ENCODE results near the gene ELAC1. TPM values are rescaled to one million over a fixed set of nuclear protein-coding genes. Genes with fewer than 3 reads are reported as not detected.

The ELAC1 gene
- total RNA-seq, 2 donors from 2014 or later: 7.0 to 11.3 TPM

DNA sequence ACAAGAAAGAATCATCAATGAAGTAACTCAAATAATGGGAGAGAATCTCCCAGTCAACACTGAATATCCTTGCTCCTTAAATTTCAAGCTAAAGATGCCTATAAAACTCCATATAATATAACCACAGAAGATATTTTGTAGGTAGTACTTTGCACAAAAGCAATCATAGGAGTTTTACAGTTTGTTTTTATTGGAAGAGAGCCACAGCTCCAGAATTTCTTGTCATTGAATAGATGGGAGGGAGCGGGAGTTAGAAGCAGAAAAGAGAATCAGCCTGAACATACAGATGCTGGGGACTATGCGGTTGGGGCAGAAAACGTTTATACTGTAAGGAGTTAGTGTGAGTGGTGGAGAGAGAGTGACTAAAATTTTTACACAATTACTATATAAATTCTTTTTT is 43.9 kb downstream of the ELAC1 start:
- intact Hi-C loops (cut with DNase I): no loop called here
- no peaks in the 10 kb centered on the region for H3K9me3 ChIP-seq
- no peaks in the 10 kb centered on the region for H3K4me1 ChIP-seq
- DNase-seq: no peak
- no peak overlapping the region for H3K27ac ChIP-seq
- H3K4me3 ChIP-seq: no peak overlapping the region
- H3K36me3 ChIP-seq: no peaks in the 10 kb centered on the region
- TF ChIP-seq, protein P1, sequence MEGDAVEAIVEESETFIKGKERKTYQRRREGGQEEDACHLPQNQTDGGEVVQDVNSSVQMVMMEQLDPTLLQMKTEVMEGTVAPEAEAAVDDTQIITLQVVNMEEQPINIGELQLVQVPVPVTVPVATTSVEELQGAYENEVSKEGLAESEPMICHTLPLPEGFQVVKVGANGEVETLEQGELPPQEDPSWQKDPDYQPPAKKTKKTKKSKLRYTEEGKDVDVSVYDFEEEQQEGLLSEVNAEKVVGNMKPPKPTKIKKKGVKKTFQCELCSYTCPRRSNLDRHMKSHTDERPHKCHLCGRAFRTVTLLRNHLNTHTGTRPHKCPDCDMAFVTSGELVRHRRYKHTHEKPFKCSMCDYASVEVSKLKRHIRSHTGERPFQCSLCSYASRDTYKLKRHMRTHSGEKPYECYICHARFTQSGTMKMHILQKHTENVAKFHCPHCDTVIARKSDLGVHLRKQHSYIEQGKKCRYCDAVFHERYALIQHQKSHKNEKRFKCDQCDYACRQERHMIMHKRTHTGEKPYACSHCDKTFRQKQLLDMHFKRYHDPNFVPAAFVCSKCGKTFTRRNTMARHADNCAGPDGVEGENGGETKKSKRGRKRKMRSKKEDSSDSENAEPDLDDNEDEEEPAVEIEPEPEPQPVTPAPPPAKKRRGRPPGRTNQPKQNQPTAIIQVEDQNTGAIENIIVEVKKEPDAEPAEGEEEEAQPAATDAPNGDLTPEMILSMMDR (IDR thresholded peaks at IDR 0.05): no peak
- H3K9ac ChIP-seq (ENCODE audit: low read depth in 2 of 2, low read length in 2 of 2): no peak overlapping the region
- H3K27me3 ChIP-seq: no peaks in the 10 kb centered on the region

DNA sequence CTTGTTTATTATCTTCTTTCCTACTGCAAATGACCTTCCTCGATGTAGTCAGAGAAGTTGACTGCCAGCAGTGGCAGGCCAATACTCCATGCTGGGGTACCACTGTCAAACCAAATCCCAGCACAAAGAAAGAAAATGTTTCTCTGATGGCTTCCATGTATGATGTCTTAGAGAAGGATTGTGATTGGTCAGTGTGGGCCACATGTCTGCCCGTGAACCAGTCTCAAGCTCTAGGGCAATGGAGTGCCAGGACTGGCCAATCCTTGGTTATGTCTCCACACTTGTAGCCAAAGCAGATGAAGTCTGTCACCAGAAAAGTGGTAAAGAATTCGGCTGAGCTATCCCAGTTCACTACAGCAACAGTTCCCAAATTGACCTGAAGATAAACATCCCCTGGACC is 44.6 kb downstream of the ELAC1 start:
- no peaks in the 10 kb centered on the region for H3K9me3 ChIP-seq
- no peaks in the 10 kb centered on the region for H3K27me3 ChIP-seq
- DNase-seq: no peak
- no peak overlapping the region for H3K27ac ChIP-seq
- no peaks in the 10 kb centered on the region for H3K36me3 ChIP-seq
- no peak overlapping the region for H3K9ac ChIP-seq (ENCODE audit: low read depth in 2 of 2, low read length in 2 of 2)
- no peak overlapping the region for H3K4me3 ChIP-seq
- TF ChIP-seq, protein P1 (IDR thresholded peaks at IDR 0.05): no peak
- intact Hi-C loops (cut with DNase I): no loop called here
- no peaks in the 10 kb centered on the region for H3K4me1 ChIP-seq

DNA sequence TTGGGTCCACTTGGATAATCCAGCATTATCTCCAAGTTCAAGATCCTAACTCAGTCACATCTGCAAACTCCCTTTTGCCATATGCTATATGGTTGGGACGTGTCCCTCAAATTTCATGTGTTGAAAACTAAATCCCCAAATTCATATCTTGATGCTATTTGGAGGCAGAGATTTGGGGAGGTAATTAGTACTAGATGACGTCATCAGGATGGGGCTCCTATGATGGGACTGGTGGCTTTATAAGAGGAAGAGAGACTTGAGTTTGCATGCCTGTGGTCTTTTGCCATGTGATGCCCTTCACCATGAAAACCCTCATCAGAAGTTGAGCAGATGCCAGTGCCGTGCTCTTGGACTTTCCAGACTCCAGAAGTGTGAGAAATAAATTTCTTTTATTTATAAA is 45.4 kb downstream of the ELAC1 start:
- Histone ChIP-seq H3K27ac (no peak overlapping the region), H3K36me3 (no peaks in the 10 kb centered on the region), H3K9me3 (no peaks in the 10 kb centered on the region), H3K27me3 (no peaks in the 10 kb centered on the region), H3K4me3 (no peak overlapping the region), H3K9ac (ENCODE audit: low read depth in 2 of 2, low read length in 2 of 2) (no peak overlapping the region), H3K4me1 (no peaks in the 10 kb centered on the region)
- intact Hi-C loops (cut with DNase I): no loop called here
- no peak for DNase-seq
- TF ChIP-seq, protein P1 (IDR thresholded peaks at IDR 0.05): no peak

DNA sequence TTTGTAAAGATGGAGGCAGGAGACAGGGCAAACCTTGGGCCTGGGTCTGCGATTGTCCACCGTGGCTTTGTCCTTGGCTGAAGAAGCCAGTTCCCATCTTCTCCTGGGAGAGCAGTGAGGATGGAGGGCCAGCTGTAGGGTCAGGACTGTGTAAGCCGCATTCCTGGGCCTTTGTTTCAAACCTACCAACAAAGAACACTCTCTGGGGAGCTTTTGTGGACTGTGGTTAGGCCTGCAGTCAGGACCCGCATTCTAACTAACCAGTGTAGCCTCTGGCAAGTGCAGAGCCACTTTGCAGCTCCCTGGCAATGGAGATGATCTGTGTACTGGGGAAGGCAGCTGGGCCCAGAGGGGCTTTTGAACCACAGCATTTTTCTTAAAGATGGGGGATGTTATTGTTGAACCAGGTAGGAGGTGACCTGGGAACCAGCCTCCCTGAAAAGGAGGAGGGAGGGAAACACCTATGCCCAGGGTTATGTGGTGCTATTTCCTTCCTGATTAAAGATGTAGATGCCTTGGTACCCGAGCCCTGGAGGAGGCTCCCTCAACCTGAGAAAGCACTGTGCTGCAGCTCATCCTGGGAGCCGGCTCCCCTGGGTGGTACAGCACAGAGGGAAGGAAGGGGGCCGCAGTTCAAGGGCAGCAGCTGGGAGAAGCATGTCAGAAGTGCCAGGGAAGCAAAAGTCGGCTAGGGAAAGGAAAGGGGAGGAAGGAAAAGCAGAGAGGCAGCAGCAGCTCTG is 49.5 kb downstream of the ELAC1 start:
- intact Hi-C loops (cut with DNase I): no loop called here
- DNase-seq: no peak
- Histone ChIP-seq H3K4me3 (no peak overlapping the region), H3K4me1 (no peaks in the 10 kb centered on the region), H3K27me3 (no peaks in the 10 kb centered on the region), H3K27ac (no peak overlapping the region), H3K9ac (ENCODE audit: low read depth in 2 of 2, low read length in 2 of 2) (no peak overlapping the region), H3K36me3 (no peaks in the 10 kb centered on the region), H3K9me3 (no peaks in the 10 kb centered on the region)
- TF ChIP-seq, protein P1 (IDR thresholded peaks at IDR 0.05): no peak

DNA sequence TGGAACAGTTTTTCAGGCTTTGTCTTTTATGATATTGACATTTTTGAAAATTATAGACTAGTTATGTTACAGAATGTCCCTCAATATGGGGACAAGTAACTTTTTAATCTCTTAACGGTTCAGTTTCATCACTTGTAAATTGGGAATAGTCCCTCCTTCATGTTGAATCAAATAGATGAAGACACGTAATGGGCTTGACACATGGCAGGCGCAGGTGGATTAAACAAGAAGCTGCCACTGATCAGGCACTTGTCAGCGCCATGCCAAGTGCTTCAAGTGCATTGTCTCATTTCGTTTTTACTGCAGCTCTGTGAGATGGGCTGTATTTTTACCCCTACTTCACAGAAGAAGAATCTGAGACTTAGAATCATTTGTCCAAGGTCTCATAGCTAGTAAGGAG is 52.7 kb downstream of the ELAC1 start:
- Histone ChIP-seq H3K27ac (no peak overlapping the region), H3K36me3 (no peaks in the 10 kb centered on the region), H3K9ac (ENCODE audit: low read depth in 2 of 2, low read length in 2 of 2) (no peak overlapping the region), H3K4me1 (no peaks in the 10 kb centered on the region), H3K9me3 (no peaks in the 10 kb centered on the region), H3K4me3 (no peak overlapping the region), H3K27me3 (no peaks in the 10 kb centered on the region)
- TF ChIP-seq, protein P1 (IDR thresholded peaks at IDR 0.05): no peak
- no peak for DNase-seq
- intact Hi-C loops (cut with DNase I): no loop called here

All from colonic mucosa (tissue), 4 donors.